H9 (cell line): ENCODE measurements around the gene GPR160. TPM values are rescaled to one million over a fixed set of nuclear protein-coding genes. Genes with fewer than 3 reads are reported as not detected.
A peak's percentile ranks its signal among the peaks of the same experiment; 100 is the strongest.

Experiments
- DNase-seq: peaks from one replicate; pipeline ENCODE4 v3.0.0-alpha.2; 2017
- H2AFZ ChIP-seq: one replicate; pipeline ENCODE4 v1.6.1; 2013; ENCODE audit warnings: mild to moderate bottlenecking, low read length, control low read depth, moderate library complexity
- H2AK5ac ChIP-seq: 2 replicates; pipeline ENCODE4 v1.6.1; 2013; ENCODE audit warnings: low read length, control low read depth, mixed read lengths; ENCODE audit not compliant: insufficient read length
- H2BK120ac ChIP-seq: one replicate; pipeline ENCODE4 v1.6.1; 2013; ENCODE audit warnings: low read depth, mild to moderate bottlenecking, low read length, control low read depth, inconsistent platforms; ENCODE audit not compliant: poor library complexity, severe bottlenecking
- H2BK12ac ChIP-seq: 2 replicates; pipeline ENCODE4 v1.6.1; 2013; ENCODE audit warnings: low read length, control low read depth, mixed read lengths, low read depth; ENCODE audit not compliant: insufficient read length
- H2BK15ac ChIP-seq: 2 replicates; pipeline ENCODE4 v1.6.1; 2013; ENCODE audit warnings: low read depth, low read length, control low read depth
- H2BK20ac ChIP-seq: one replicate; pipeline ENCODE4 v1.6.1; 2013; ENCODE audit warnings: low read depth, mild to moderate bottlenecking, low read length, control low read depth, inconsistent platforms; ENCODE audit not compliant: poor library complexity, severe bottlenecking
- H2BK5ac ChIP-seq: 2 replicates; pipeline ENCODE4 v1.6.1; 2013; ENCODE audit warnings: low read length, control low read depth, mixed read lengths; ENCODE audit not compliant: insufficient read length
- H3K14ac ChIP-seq: 2 replicates; pipeline ENCODE4 v1.6.1; 2013; ENCODE audit warnings: low read length, control low read depth; ENCODE audit not compliant: insufficient read depth
- H3K18ac ChIP-seq: 2 replicates; pipeline ENCODE4 v1.6.1; 2013; ENCODE audit warnings: low read depth, mild to moderate bottlenecking, mixed read lengths, low read length, control low read depth; ENCODE audit not compliant: insufficient read length
- H3K23ac ChIP-seq: 2 replicates; pipeline ENCODE4 v1.6.1; 2013; ENCODE audit warnings: low read length, control low read depth, mixed read lengths, low read depth; ENCODE audit not compliant: insufficient read length
- H3K23me2 ChIP-seq: 2 replicates; pipeline ENCODE4 v1.6.1; 2013; ENCODE audit warnings: low read depth, mild to moderate bottlenecking, mixed read lengths, low read length, control low read depth; ENCODE audit not compliant: insufficient read length, poor library complexity, severe bottlenecking
- H3K27ac ChIP-seq: 2 replicates; pipeline ENCODE4 v1.5.1; 2013; ENCODE audit warnings: low read length, control low read depth, mixed read lengths, low read depth; ENCODE audit not compliant: insufficient read length
- H3K27me3 ChIP-seq: 2 replicates; pipeline ENCODE4 v1.6.1; 2013; ENCODE audit warnings: low read length, control low read depth, inconsistent platforms; ENCODE audit not compliant: insufficient read depth
- H3K4ac ChIP-seq: 2 replicates; pipeline ENCODE4 v1.6.1; 2013; ENCODE audit warnings: low read depth, mild to moderate bottlenecking, control low read depth, inconsistent platforms, low read length, moderate library complexity
- H3K4me1 ChIP-seq: 2 replicates; pipeline ENCODE4 v1.6.1; 2013; ENCODE audit warnings: low read length, control low read depth, inconsistent platforms; ENCODE audit not compliant: insufficient read depth
- H3K4me2 ChIP-seq: 2 replicates; pipeline ENCODE4 v1.6.1; 2013; ENCODE audit warnings: low read length, control low read depth, mixed read lengths; ENCODE audit not compliant: insufficient read length, insufficient read depth
- H3K56ac ChIP-seq: 2 replicates; pipeline ENCODE4 v1.6.1; 2013; ENCODE audit warnings: low read depth, mild to moderate bottlenecking, mixed read lengths, low read length, control low read depth; ENCODE audit not compliant: insufficient read length
- H3K79me1 ChIP-seq: 2 replicates; pipeline ENCODE4 v1.6.1; 2013; ENCODE audit warnings: low read depth, mild to moderate bottlenecking, moderate library complexity, low read length, control low read depth, inconsistent platforms; ENCODE audit not compliant: insufficient read depth, poor library complexity, severe bottlenecking
- H3K79me2 ChIP-seq: 2 replicates; pipeline ENCODE4 v1.6.1; 2013; ENCODE audit warnings: low read length, control low read depth, inconsistent platforms; ENCODE audit not compliant: insufficient read depth
- H3K9ac ChIP-seq: 2 replicates; pipeline ENCODE4 v1.6.1; 2013; ENCODE audit warnings: low read length, control low read depth, mixed read lengths; ENCODE audit not compliant: insufficient read length; ENCODE audit errors: extremely low read depth
- H3K9me3 ChIP-seq: one replicate; pipeline ENCODE4 v1.6.1; 2013; ENCODE audit warnings: low read depth, low read length, inconsistent platforms; ENCODE audit not compliant: control insufficient read depth
- H3T11ph ChIP-seq: one replicate; pipeline ENCODE4 v1.6.1; 2013; ENCODE audit warnings: mild to moderate bottlenecking, low read length, control low read depth, inconsistent platforms
- H4K20me1 ChIP-seq: one replicate; pipeline ENCODE4 v1.6.1; 2013; ENCODE audit not compliant: control insufficient read depth, insufficient read length, insufficient read depth
- H4K5ac ChIP-seq: 2 replicates; pipeline ENCODE4 v1.6.1; 2013; ENCODE audit warnings: low read depth, mild to moderate bottlenecking, mixed read lengths, low read length, control low read depth; ENCODE audit not compliant: insufficient read length
- H4K8ac ChIP-seq: replicated peaks from 2 replicates; pipeline ENCODE4 v1.6.1; 2013; ENCODE audit warnings: low read length, control low read depth, mixed read lengths, low read depth; ENCODE audit not compliant: insufficient read length
- H4K91ac ChIP-seq: 2 replicates; pipeline ENCODE4 v1.6.1; 2013; ENCODE audit warnings: low read depth, mild to moderate bottlenecking, moderate library complexity, mixed read lengths, low read length, control low read depth; ENCODE audit not compliant: insufficient read length
- H3K27ac Mint-ChIP-seq, 3 experiments: 2 replicates in 2 of 3; 3 replicates in 1 of 3; pipeline ENCODE4 v1.8.0; 2020 to 2021; ENCODE audit warnings: mixed read lengths in 3 of 3, mild to moderate bottlenecking in 1 of 3, moderate library complexity in 1 of 3
- H3K27me3 Mint-ChIP-seq: 2 replicates; pipeline ENCODE4 v1.8.0; 2021; ENCODE audit warnings: low read depth, mild to moderate bottlenecking, moderate library complexity, mixed read lengths
- H3K36me3 Mint-ChIP-seq, 3 experiments: 2 replicates in 2 of 3; 3 replicates in 1 of 3; pipeline ENCODE4 v1.8.0; 2020 to 2021; ENCODE audit warnings: low read depth in 3 of 3, mixed read lengths in 3 of 3; ENCODE audit not compliant: insufficient read depth in 1 of 3
- H3K4me1 Mint-ChIP-seq, 2 experiments: 2 replicates each; pipeline ENCODE4 v1.8.0; 2020; ENCODE audit warnings: mixed read lengths in 2 of 2
- H3K4me3 Mint-ChIP-seq, 2 experiments: 2 replicates in 1 of 2; 3 replicates in 1 of 2; pipeline ENCODE4 v1.8.0; 2020 to 2021; ENCODE audit warnings: mild to moderate bottlenecking in 2 of 2, mixed read lengths in 2 of 2, moderate library complexity in 1 of 2
- H3K9me3 Mint-ChIP-seq, 2 experiments: 2 replicates in 1 of 2; 3 replicates in 1 of 2; pipeline ENCODE4 v1.8.0; 2020; ENCODE audit warnings: mild to moderate bottlenecking in 2 of 2, mixed read lengths in 2 of 2, moderate library complexity in 1 of 2
- WGBS: extraction: QIAGEN DNeasy Blood & Tissue Kit; methylation state at CpG from one replicate; pipeline ENCODE4 v1.1.7; 2013; ENCODE audit warnings: missing lambda C conversion rate, low lambda C conversion rate, mixed read lengths; ENCODE audit not compliant: insufficient read length; ENCODE audit errors: extremely low coverage; 5-methylcytosine and 5-hydroxymethylcytosine counted together
- total RNA-seq: library from RNA; stranded (reverse); gene quantifications from 2 replicates; pipeline ENCODE4 v1.2.1, GENCODE V29; 2021
- TF ChIP-seq, protein P1 (sequence below): fragments of 200-600 bp; sonication (generic); conservative IDR thresholded peaks from 3 replicates; pipeline ENCODE4 v1.8.0; 2021; ENCODE audit warnings: antibody characterized with exemption, mild to moderate bottlenecking

GPR160 gene
- total RNA-seq, 1 experiment from 2014 or later, result 14.1 TPM

DNA sequence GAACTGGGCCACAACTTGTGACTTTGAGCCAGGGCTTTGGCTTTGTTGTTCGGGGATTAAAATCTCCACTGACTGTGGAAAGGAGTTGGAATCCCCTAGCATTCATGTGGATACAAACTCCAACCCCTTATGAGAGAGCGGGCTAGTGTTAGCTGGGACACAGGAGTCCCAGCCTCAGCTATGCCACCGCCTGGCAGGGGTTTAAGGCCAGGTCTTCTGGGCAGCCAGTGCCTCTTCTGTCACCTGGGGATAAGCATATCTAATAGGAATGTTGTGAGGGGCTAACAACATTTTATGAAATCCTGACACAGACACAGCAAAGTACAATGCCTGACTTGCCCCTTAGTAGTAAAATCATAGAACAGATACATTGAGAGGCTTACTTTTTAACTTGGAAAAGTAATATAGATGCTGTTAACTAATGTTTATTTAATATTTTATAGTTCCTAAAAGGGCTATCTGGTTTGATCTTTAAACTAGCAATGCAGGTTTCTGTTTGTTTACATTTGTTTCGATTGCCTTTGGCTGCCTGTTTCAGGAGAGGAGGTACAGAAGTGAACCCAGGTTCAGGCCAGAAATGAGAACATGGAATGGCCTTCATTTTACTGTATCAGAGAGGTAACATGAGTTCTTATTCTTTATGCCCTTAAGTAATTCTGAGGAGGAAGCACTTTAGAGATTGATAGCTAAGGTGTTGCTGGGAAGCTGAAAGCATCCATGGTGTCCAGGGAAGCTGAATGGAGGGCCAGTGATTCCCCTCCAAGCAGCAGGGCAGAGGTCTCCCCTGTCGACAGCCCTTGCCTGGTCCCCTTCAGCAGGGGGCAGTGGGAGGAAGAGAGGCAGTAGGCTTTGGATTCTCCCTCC is 8.7 kb downstream of the GPR160 start:
- Histone ChIP-seq H2BK120ac (no peak overlapping the region), H3K23me2 (no peaks in the 10 kb centered on the region), H3K4ac (no peak overlapping the region), H3K18ac (no peak overlapping the region), H3K14ac (peak overlapping the region; percentile 73), H2BK20ac (no peak overlapping the region), H3K56ac (no peak overlapping the region), H3K4me2 (no peak overlapping the region), H2BK12ac (no peak overlapping the region), H3K4me1 (0 out of 2 replicates have a peak, but pooled peaks cover 3% of the 10 kb centered on the region), H4K91ac (no peak overlapping the region), H4K5ac (no peak overlapping the region), H3K79me1 (no peaks in the 10 kb centered on the region), H3K9me3 (no peaks in the 10 kb centered on the region), H2BK15ac (no peak overlapping the region), H3K79me2 (no peaks in the 10 kb centered on the region; the same call in 1 of the 2 replicates), H4K20me1 (no peaks in the 10 kb centered on the region), H4K8ac (no peak overlapping the region), H2AK5ac (no peak overlapping the region), H3K23ac (no peak overlapping the region), H3K27ac (no peak overlapping the region), H2AFZ (no peak overlapping the region), H3K9ac (peak overlapping the region; percentile 13), H2BK5ac (no peak overlapping the region), H3K27me3 (no peaks in the 10 kb centered on the region), H3T11ph (no peak overlapping the region)
- TF ChIP-seq, protein P1, sequence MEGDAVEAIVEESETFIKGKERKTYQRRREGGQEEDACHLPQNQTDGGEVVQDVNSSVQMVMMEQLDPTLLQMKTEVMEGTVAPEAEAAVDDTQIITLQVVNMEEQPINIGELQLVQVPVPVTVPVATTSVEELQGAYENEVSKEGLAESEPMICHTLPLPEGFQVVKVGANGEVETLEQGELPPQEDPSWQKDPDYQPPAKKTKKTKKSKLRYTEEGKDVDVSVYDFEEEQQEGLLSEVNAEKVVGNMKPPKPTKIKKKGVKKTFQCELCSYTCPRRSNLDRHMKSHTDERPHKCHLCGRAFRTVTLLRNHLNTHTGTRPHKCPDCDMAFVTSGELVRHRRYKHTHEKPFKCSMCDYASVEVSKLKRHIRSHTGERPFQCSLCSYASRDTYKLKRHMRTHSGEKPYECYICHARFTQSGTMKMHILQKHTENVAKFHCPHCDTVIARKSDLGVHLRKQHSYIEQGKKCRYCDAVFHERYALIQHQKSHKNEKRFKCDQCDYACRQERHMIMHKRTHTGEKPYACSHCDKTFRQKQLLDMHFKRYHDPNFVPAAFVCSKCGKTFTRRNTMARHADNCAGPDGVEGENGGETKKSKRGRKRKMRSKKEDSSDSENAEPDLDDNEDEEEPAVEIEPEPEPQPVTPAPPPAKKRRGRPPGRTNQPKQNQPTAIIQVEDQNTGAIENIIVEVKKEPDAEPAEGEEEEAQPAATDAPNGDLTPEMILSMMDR, result no peak
- WGBS, result no CpG with 5 or more reads among the region's 5 CpGs
- H3K36me3 Mint-ChIP-seq, result peaks cover 0 to 2% (median 0%) of the 10 kb centered on the region in 3 experiments; a peak in 4 of 7 replicates
- peak overlapping the region in 2 of 3 experiments; percentile 39 to 54; a peak in 3 of 7 replicates for H3K27ac Mint-ChIP-seq
- no peak overlapping the region for H3K4me3 Mint-ChIP-seq
- no peak for DNase-seq
- H3K27me3 Mint-ChIP-seq, result no peaks in the 10 kb centered on the region; the same call in 1 of the 2 replicates
- no peaks in the 10 kb centered on the region for H3K9me3 Mint-ChIP-seq
- peaks cover 13 to 17% of the 10 kb centered on the region in 2 experiments for H3K4me1 Mint-ChIP-seq
